ENCODE data around the gene NADSYN1. TPM values are rescaled to one million over a fixed set of nuclear protein-coding genes. Genes with fewer than 3 reads are reported as not detected.

The NADSYN1 gene
- total RNA-seq, 2 experiments from 2014 or later = 120 to 127 TPM

- peaks cover 23% of the 10 kb centered on the region for H3K36me3 Mint-ChIP-seq (ENCODE audit: low read depth)
- H3K27me3 Mint-ChIP-seq = no peaks in the 10 kb centered on the region
- H3K27ac Mint-ChIP-seq = no peak overlapping the region
- ChIA-PET CTCF (no interaction called here), POLR2A (no interaction called here)
- DNase-seq = no peak
- no peaks in the 10 kb centered on the region for H3K4me1 Mint-ChIP-seq
- no peaks in the 10 kb centered on the region for H3K9me3 Mint-ChIP-seq
- H3K4me3 Mint-ChIP-seq = no peak overlapping the region
Observed at GRCh38 chr11:71474141-71474770, 21.3 kb downstream of the NADSYN1 start.

GRCh38 chr11:71474771-71475483, 21.9 kb downstream of the NADSYN1 start:
- Mint-ChIP-seq H3K27me3 (no peaks in the 10 kb centered on the region), H3K36me3 (ENCODE audit: low read depth) (peaks cover 28% of the 10 kb centered on the region), H3K4me1 (no peaks in the 10 kb centered on the region), H3K27ac (no peak overlapping the region), H3K4me3 (no peak overlapping the region), H3K9me3 (no peaks in the 10 kb centered on the region)
- POLR2A ChIA-PET = no interaction called here
- no peak for DNase-seq
- CTCF ChIA-PET = no interaction called here

GRCh38 chr11:71476031-71476430, 23.0 kb downstream of the NADSYN1 start:
- ChIA-PET CTCF (no interaction called here), POLR2A (no interaction called here)
- Mint-ChIP-seq H3K27ac (no peak overlapping the region), H3K4me1 (no peaks in the 10 kb centered on the region), H3K9me3 (no peaks in the 10 kb centered on the region), H3K36me3 (ENCODE audit: low read depth) (peaks cover 33% of the 10 kb centered on the region), H3K4me3 (no peak overlapping the region), H3K27me3 (no peaks in the 10 kb centered on the region)
- DNase-seq = no peak

GRCh38 chr11:71476926-71477640, 24.1 kb downstream of the NADSYN1 start:
- Mint-ChIP-seq H3K36me3 (ENCODE audit: low read depth) (peaks cover 42% of the 10 kb centered on the region), H3K4me1 (no peaks in the 10 kb centered on the region), H3K27me3 (no peaks in the 10 kb centered on the region), H3K27ac (no peak overlapping the region), H3K4me3 (no peak overlapping the region), H3K9me3 (no peaks in the 10 kb centered on the region)
- POLR2A ChIA-PET = no interaction called here
- DNase-seq = no peak
- CTCF ChIA-PET = no interaction called here

GRCh38 chr11:71477641-71478527, 24.9 kb downstream of the NADSYN1 start:
- no peak for DNase-seq
- ChIA-PET CTCF (no interaction called here), POLR2A (no interaction called here)
- Mint-ChIP-seq H3K27me3 (no peaks in the 10 kb centered on the region), H3K27ac (no peak overlapping the region), H3K9me3 (no peaks in the 10 kb centered on the region), H3K4me3 (no peak overlapping the region), H3K4me1 (no peaks in the 10 kb centered on the region), H3K36me3 (ENCODE audit: low read depth) (peaks cover 42% of the 10 kb centered on the region)

GRCh38 chr11:71478528-71478840, 25.5 kb downstream of the NADSYN1 start:
- H3K9me3 Mint-ChIP-seq = no peaks in the 10 kb centered on the region
- no peaks in the 10 kb centered on the region for H3K4me1 Mint-ChIP-seq
- H3K27me3 Mint-ChIP-seq = no peaks in the 10 kb centered on the region
- ChIA-PET CTCF (no interaction called here), POLR2A (no interaction called here)
- H3K36me3 Mint-ChIP-seq (ENCODE audit: low read depth) = peaks cover 48% of the 10 kb centered on the region
- DNase-seq = no peak
- no peak overlapping the region for H3K4me3 Mint-ChIP-seq
- H3K27ac Mint-ChIP-seq = no peak overlapping the region

- no peak for DNase-seq
- H3K27me3 Mint-ChIP-seq = no peaks in the 10 kb centered on the region
- no peak overlapping the region for H3K27ac Mint-ChIP-seq
- peaks cover 58% of the 10 kb centered on the region for H3K36me3 Mint-ChIP-seq (ENCODE audit: low read depth)
- no peak overlapping the region for H3K4me3 Mint-ChIP-seq
- ChIA-PET CTCF (no interaction called here), POLR2A (no interaction called here)
- no peaks in the 10 kb centered on the region for H3K4me1 Mint-ChIP-seq
- no peaks in the 10 kb centered on the region for H3K9me3 Mint-ChIP-seq
Observed at GRCh38 chr11:71481101-71481960, 28.3 kb downstream of the NADSYN1 start.

- ChIA-PET CTCF (no interaction called here), POLR2A (no interaction called here)
- no peak for DNase-seq
- Mint-ChIP-seq H3K9me3 (no peaks in the 10 kb centered on the region), H3K27ac (no peak overlapping the region), H3K36me3 (ENCODE audit: low read depth) (peaks cover 57% of the 10 kb centered on the region), H3K4me3 (no peak overlapping the region), H3K27me3 (no peaks in the 10 kb centered on the region), H3K4me1 (no peaks in the 10 kb centered on the region)
Observed at GRCh38 chr11:71482216-71482615, 29.2 kb downstream of the NADSYN1 start.

- Mint-ChIP-seq H3K4me3 (no peak overlapping the region), H3K27ac (no peak overlapping the region), H3K36me3 (ENCODE audit: low read depth) (peaks cover 55% of the 10 kb centered on the region), H3K27me3 (no peaks in the 10 kb centered on the region), H3K4me1 (peaks cover 1% of the 10 kb centered on the region), H3K9me3 (no peaks in the 10 kb centered on the region)
- CTCF ChIA-PET = no interaction called here
- DNase-seq = no peak
- POLR2A ChIA-PET = no interaction called here
Observed at GRCh38 chr11:71482746-71483364, 29.9 kb downstream of the NADSYN1 start.

- ChIA-PET CTCF (no interaction called here), POLR2A (no interaction called here)
- no peak for DNase-seq
- Mint-ChIP-seq H3K4me3 (no peak overlapping the region), H3K36me3 (ENCODE audit: low read depth) (peaks cover 55% of the 10 kb centered on the region), H3K4me1 (peaks cover 4% of the 10 kb centered on the region), H3K9me3 (no peaks in the 10 kb centered on the region), H3K27me3 (no peaks in the 10 kb centered on the region), H3K27ac (no peak overlapping the region)
Observed at GRCh38 chr11:71483692-71484091, 30.7 kb downstream of the NADSYN1 start.

- no peak overlapping the region for H3K4me3 Mint-ChIP-seq
- no peak for DNase-seq
- CTCF ChIA-PET = interaction anchor here (1.0 kb wide), 1 partner anchor 16 kb away, joined by 3 read pairs; no protein-coding TSS in a partner anchor
Observed at GRCh38 chr11:71484248-71485062, 31.5 kb downstream of the NADSYN1 start.

More at GRCh38 chr11:71484248-71485062, 31.5 kb downstream of the NADSYN1 start:
- POLR2A ChIA-PET = no interaction called here
- Mint-ChIP-seq H3K27ac (no peak overlapping the region), H3K27me3 (no peaks in the 10 kb centered on the region), H3K4me1 (peaks cover 11% of the 10 kb centered on the region), H3K36me3 (ENCODE audit: low read depth) (peaks cover 57% of the 10 kb centered on the region), H3K9me3 (no peaks in the 10 kb centered on the region)

Measured in activated CD4-positive, alpha-beta T cell treated with anti-CD3 and anti-CD28 coated beads, Interleukin-2, amount 10 ng/mL, durations not matched to agents 7 days and 5 days (primary cell).